C4-2B (cell line): Measurements from ENCODE around the gene MCU.

ENCODE experiments used
- ZFX ChIP-seq: fragments of 450-650 bp; IDR thresholded peaks from 2 replicates; pipeline ENCODE4 v1.6.1; 2017
- TF ChIP-seq, protein P1 (sequence below): fragments of 450-650 bp; conservative IDR thresholded peaks from 2 replicates; pipeline ENCODE4 v1.5.1; 2017; ENCODE audit warnings: mild to moderate bottlenecking

DNA sequence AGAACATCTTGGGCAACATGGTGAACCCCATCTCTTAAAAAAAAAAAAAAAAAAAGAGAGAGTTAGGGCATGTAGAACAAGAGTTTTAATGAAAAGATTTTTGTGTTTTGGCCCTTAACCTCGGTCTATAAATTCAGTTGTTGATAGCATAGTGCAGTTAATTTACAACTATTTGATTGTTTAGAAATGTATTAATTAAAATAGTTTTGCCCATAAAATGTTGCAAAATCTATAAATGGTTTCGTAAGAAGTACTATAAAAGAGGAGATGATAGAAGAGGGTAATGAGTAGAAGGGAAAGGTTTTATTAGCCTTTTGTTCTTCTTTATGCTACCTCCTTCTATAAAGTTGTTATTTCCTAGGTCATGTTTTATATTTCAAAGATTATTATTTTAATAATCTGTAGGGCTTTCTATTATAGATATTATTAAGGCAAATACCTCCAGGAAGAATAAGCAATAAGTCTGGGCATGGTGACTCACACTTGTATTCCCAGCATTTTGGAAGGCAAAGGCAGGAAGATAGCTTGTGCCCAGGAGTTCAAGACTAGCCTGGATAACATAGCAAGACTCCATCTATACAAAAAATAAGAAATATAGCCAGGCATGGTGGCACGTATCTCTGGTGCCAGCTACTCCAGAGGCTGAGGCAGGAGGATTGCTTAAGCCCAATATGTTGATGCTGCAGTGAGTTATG lies 73.3 kb downstream of the MCU start:
- TF ChIP-seq, protein P1, sequence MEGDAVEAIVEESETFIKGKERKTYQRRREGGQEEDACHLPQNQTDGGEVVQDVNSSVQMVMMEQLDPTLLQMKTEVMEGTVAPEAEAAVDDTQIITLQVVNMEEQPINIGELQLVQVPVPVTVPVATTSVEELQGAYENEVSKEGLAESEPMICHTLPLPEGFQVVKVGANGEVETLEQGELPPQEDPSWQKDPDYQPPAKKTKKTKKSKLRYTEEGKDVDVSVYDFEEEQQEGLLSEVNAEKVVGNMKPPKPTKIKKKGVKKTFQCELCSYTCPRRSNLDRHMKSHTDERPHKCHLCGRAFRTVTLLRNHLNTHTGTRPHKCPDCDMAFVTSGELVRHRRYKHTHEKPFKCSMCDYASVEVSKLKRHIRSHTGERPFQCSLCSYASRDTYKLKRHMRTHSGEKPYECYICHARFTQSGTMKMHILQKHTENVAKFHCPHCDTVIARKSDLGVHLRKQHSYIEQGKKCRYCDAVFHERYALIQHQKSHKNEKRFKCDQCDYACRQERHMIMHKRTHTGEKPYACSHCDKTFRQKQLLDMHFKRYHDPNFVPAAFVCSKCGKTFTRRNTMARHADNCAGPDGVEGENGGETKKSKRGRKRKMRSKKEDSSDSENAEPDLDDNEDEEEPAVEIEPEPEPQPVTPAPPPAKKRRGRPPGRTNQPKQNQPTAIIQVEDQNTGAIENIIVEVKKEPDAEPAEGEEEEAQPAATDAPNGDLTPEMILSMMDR = no peak
- TF ChIP-seq ZFX = no peak
